HepG2 (cell line): ENCODE results near the gene TMEM131. TPM values are rescaled to one million over a fixed set of nuclear protein-coding genes. Genes with fewer than 3 reads are reported as not detected.

Experiments used
- ATAC-seq: fragments of 200-7000 bp; cut with Tn5 transposase; 3 replicates; pipeline ENCODE4 v1.9.1; 2020; ENCODE audit warnings: mild to moderate bottlenecking, moderate library complexity
- BruUV-seq: library from RNA; stranded (reverse); fragments of 400-500 nt; replicated peaks from 2 replicates; lab custom pipeline; 2021; lab: Mats Ljungman, UMichigan
- CTCF ChIA-PET: fragments of 300-600 bp; formaldehyde crosslinking; extraction: SDS; loops from one replicate; lab custom pipeline; 2021; ENCODE audit warnings: low total read pairs, inconsistent platforms, low intra/inter-chr PET ratio; lab: Yijun Ruan, JAX
- POLR2A ChIA-PET: fragments of 350-600 bp; sonication (Branson Sonifier 250); formaldehyde crosslinking; loops from one replicate; lab custom pipeline; 2020; ENCODE audit warnings: antibody characterized with exemption, inconsistent platforms; lab: Yijun Ruan, JAX
- DNase-seq: peaks from one replicate; pipeline ENCODE4 v3.0.0-alpha.2; 2015; ENCODE audit warnings: low spot score
- FAIRE-seq: peaks from 3 replicates; lab custom pipeline; 2011; peaks lifted over from hg19 to GRCh38; lab: Jason Lieb, UNC
- H2AFZ ChIP-seq: one replicate; pipeline ENCODE4 v1.6.1; 2011; ENCODE audit warnings: low read length, inconsistent platforms
- H3K27ac ChIP-seq: fragments of 300-600 bp; 3 replicates; pipeline ENCODE4 v1.8.0; 2011; ENCODE audit warnings: mixed run types, mild to moderate bottlenecking, mixed read lengths, low read length, inconsistent platforms; ENCODE audit not compliant: insufficient read depth; ENCODE audit errors: extremely low read length
- H3K27me3 ChIP-seq, 2 experiments: fragments of 200-600 bp in 1 of 2; 2 replicates in 1 of 2; 3 replicates in 1 of 2; pipeline versions ENCODE4 v1.6.0 to v1.8.0; 2011; ENCODE audit warnings: low read length in 2 of 2, mild to moderate bottlenecking in 2 of 2, moderate library complexity in 2 of 2, inconsistent platforms in 1 of 2; ENCODE audit not compliant: insufficient read depth in 2 of 2, control insufficient read depth in 1 of 2
- H3K36me3 ChIP-seq, 2 experiments: fragments of 200-600 bp in 1 of 2; replicated peaks in 1 of 2; 2 replicates in 1 of 2; 3 replicates in 1 of 2; pipeline versions ENCODE4 v1.5.1 to v1.8.0; 2011; ENCODE audit warnings: low read length in 2 of 2, inconsistent platforms in 1 of 2; ENCODE audit not compliant: insufficient read depth in 2 of 2, control insufficient read depth in 1 of 2
- H3K4me1 ChIP-seq: 2 replicates; pipeline ENCODE4 v1.5.1; 2012; ENCODE audit warnings: low read length, inconsistent platforms; ENCODE audit not compliant: insufficient read depth
- H3K4me2 ChIP-seq: 2 replicates; pipeline ENCODE4 v1.6.0; 2011; ENCODE audit warnings: low read depth, low read length, inconsistent platforms
- H3K4me3 ChIP-seq, 3 experiments: fragments of 200-600 bp in 1 of 3; sonication (generic), shearing (Covaris generic) in 1 of 3; replicated peaks in 1 of 3; 2 replicates each; pipeline ENCODE4 v1.5.1; 2011 to 2016; ENCODE audit warnings: low read length in 3 of 3, inconsistent platforms in 2 of 3, low read depth in 2 of 3, mild to moderate bottlenecking in 2 of 3, control low read depth in 1 of 3, mixed read lengths in 1 of 3; ENCODE audit not compliant: insufficient read depth in 1 of 3
- H3K79me2 ChIP-seq: one replicate; pipeline ENCODE4 v1.6.1; 2011; ENCODE audit warnings: low read length, inconsistent platforms; ENCODE audit not compliant: insufficient read depth
- H3K9ac ChIP-seq: 2 replicates; pipeline ENCODE4 v1.6.0; 2011; ENCODE audit warnings: mild to moderate bottlenecking, low read depth, low read length, inconsistent platforms; ENCODE audit not compliant: insufficient read depth
- H3K9me3 ChIP-seq: 2 replicates; pipeline ENCODE4 v1.5.1; 2012; ENCODE audit warnings: mild to moderate bottlenecking, low read length
- H4K20me1 ChIP-seq: 2 replicates; pipeline ENCODE4 v1.6.0; 2011; ENCODE audit warnings: inconsistent platforms, mild to moderate bottlenecking, low read length, moderate library complexity; ENCODE audit not compliant: insufficient read depth
- ATF3 ChIP-seq: sonication (generic); formaldehyde crosslinking; IDR thresholded peaks from 2 replicates; pipeline ENCODE4 v1.4.0; 2020; ENCODE audit warnings: missing genetic modification reagents
- DZIP1 ChIP-seq: sonication (generic); formaldehyde crosslinking; IDR thresholded peaks from 2 replicates; pipeline ENCODE4 v1.5.0; 2020; ENCODE audit warnings: mild to moderate bottlenecking, missing genetic modification reagents
- EEA1 ChIP-seq: sonication (generic); formaldehyde crosslinking; IDR thresholded peaks from 2 replicates; pipeline ENCODE4 v1.5.1; 2020; ENCODE audit warnings: mild to moderate bottlenecking, missing genetic modification reagents, borderline replicate concordance
- EP300 ChIP-seq, 3 experiments: sonication (generic) in 1 of 3; formaldehyde crosslinking in 1 of 3; IDR thresholded peaks; 2 replicates each; pipeline versions ENCODE4 v1.5.1 to v1.6.1; 2011 to 2020; ENCODE audit warnings: low read depth in 2 of 3, low read length in 2 of 3, borderline replicate concordance in 1 of 3, improper control_type of control experiment in 1 of 3, mild to moderate bottlenecking in 1 of 3, missing genetic modification reagents in 1 of 3, moderate library complexity in 1 of 3
- FOSL2 ChIP-seq: sonication (generic); formaldehyde crosslinking; IDR thresholded peaks from 2 replicates; pipeline ENCODE4 v1.4.0; 2020; ENCODE audit warnings: missing genetic modification reagents
- GFI1 ChIP-seq: sonication (generic); formaldehyde crosslinking; IDR thresholded peaks from 2 replicates; pipeline ENCODE4 v1.5.0; 2020; ENCODE audit warnings: missing genetic modification reagents, mild to moderate bottlenecking, borderline replicate concordance
- HNRNPK ChIP-seq: fragments of 200-400 bp; formaldehyde crosslinking; IDR thresholded peaks from 2 replicates; pipeline ENCODE4 v1.6.1; 2018; ENCODE audit warnings: low read length, low read depth, moderate library complexity, mild to moderate bottlenecking; ENCODE audit not compliant: poor library complexity, severe bottlenecking
- MAFF ChIP-seq: IDR thresholded peaks from 2 replicates; pipeline ENCODE4 v1.6.1; 2011; ENCODE audit warnings: low read depth, low read length, improper control_type of control experiment
- MAFK ChIP-seq, 2 experiments: IDR thresholded peaks in 1 of 2; conservative IDR thresholded peaks in 1 of 2; 2 replicates each; pipeline ENCODE4 v1.6.1; 2011; ENCODE audit warnings: improper control_type of control experiment in 2 of 2, low read length in 2 of 2
- SP140L ChIP-seq: sonication (generic); formaldehyde crosslinking; IDR thresholded peaks from 2 replicates; pipeline ENCODE4 v1.4.0; 2020; ENCODE audit warnings: missing genetic modification reagents, borderline replicate concordance
- ZNF34 ChIP-seq: sonication (generic); formaldehyde crosslinking; IDR thresholded peaks from 2 replicates; pipeline ENCODE4 v1.4.0; 2020; ENCODE audit warnings: mild to moderate bottlenecking, missing genetic modification reagents, borderline replicate concordance
- ZNF614 ChIP-seq: IDR thresholded peaks from 2 replicates; pipeline ENCODE4 v1.6.1; 2018; ENCODE audit warnings: missing biosample characterization, missing genetic modification reagents, inconsistent platforms, borderline replicate concordance
- WGBS: methylation state at CpG from one replicate; pipeline ENCODE4 v1.1.6; 2017; ENCODE audit warnings: low lambda C conversion rate; 5-methylcytosine and 5-hydroxymethylcytosine counted together
- in situ Hi-C: cut with HindIII; loops from 2 replicates; pipeline ENCODE4 v1.10.0; 2017; ENCODE audit warnings: low pct_unique_long_range_greater_than_20kb; ENCODE audit not compliant: extremely low pct_ligation_motif_present
- intact Hi-C: fragments of 100-400 bp; cut with micrococcal nuclease; formaldehyde crosslinking; loops from one replicate; pipeline ENCODE4 v1.10.0; 2022; ENCODE audit not compliant: unreplicated experiment
- polyA plus RNA-seq, 8 experiments: library from polyadenylated mRNA; depleted of rRNA in 3 of 8; stranded (reverse) in 7 of 8; unstranded in 1 of 8; fragments of >200 nt; fragmentation: Illumina TruSeq in 4 of 8; extraction: Trizol in 4 of 8; gene quantifications; 2 replicates each; pipeline versions ENCODE4 v1.2.1 to v1.2.3, GENCODE V29; 2011 to 2016; ENCODE audit warnings: low read depth in 4 of 8, missing spikeins in 1 of 8, mixed read lengths in 1 of 8; ENCODE audit not compliant: insufficient read depth in 1 of 8
- total RNA-seq, 5 experiments: library from RNA; depleted of rRNA; stranded (reverse); fragments of >200 nt; fragmentation: Illumina TruSeq; extraction: Trizol; gene quantifications; 2 replicates each; pipeline ENCODE4 v1.2.3, GENCODE V29; 2016; ENCODE audit warnings: low read depth in 1 of 5

The TMEM131 gene
- total and polyA plus RNA-seq, 2 of the 13 experiments (the other 11 are each of a cell fraction or from before 2014, with no cell fraction given): 17.9 to 19.5 TPM

- 85% methylated on average over 6 of the region's 6 CpGs for WGBS
- FAIRE-seq: no peak
- Histone ChIP-seq H3K9ac (no peak overlapping the region), H4K20me1 (no peaks in the 10 kb centered on the region), H3K4me2 (no peak overlapping the region), H3K27me3 (no peaks in the 10 kb centered on the region), H3K79me2 (no peaks in the 10 kb centered on the region), H2AFZ (no peak overlapping the region), H3K4me3 (no peak overlapping the region), H3K36me3 (no peaks in the 10 kb centered on the region), H3K9me3 (peaks cover 9% of the 10 kb centered on the region), H3K4me1 (peaks cover 57% of the 10 kb centered on the region), H3K27ac (peak overlapping the region; percentile 50)
- in situ Hi-C loops (no loop called here), intact Hi-C loops (no loop called here)
- DNase-seq: no peak
- no TSS peak for BruUV-seq
- CTCF ChIA-PET: no interaction called here
- ATAC-seq: no peak; the same call in 2 of the 3 replicates
- TF ChIP-seq ZNF34 (CRISPR knock-in tag) (0 out of 2 replicates have a peak, but pooled peaks have one; percentile 47), GFI1 (CRISPR knock-in tag) (0 out of 2 replicates have a peak, but pooled peaks have one; percentile 31), MAFK (conservative IDR thresholded peaks at IDR 0.05 in 1 of 2, IDR thresholded peaks at IDR 0.05 in 1 of 2; ENCODE audit: low read length in 2 of 2) (peak; percentile 52 to 61; a peak in 2 of 4 replicates), MAFF (0 out of 2 replicates have a peak, but pooled peaks have one; percentile 28), ATF3 (CRISPR knock-in tag) (no peak)
- POLR2A ChIA-PET: no interaction called here
Observed at GRCh38 chr2:97869722-97870346, 125.9 kb downstream of the TMEM131 start.

- intact Hi-C loops: no loop called here
- TF ChIP-seq EEA1 (CRISPR knock-in tag): no peak
- 0 out of 2 replicates have a peak, but pooled peaks have one; percentile 36 for TF ChIP-seq ZNF614
- TF ChIP-seq DZIP1 (CRISPR knock-in tag): no peak
- TF ChIP-seq HNRNPK: no peak
- TF ChIP-seq SP140L (CRISPR knock-in tag): no peak
- TF ChIP-seq FOSL2 (CRISPR knock-in tag): peak; percentile 97
- peak in 1 of 2 experiments; percentile 67; a peak in 2 of 4 replicates for TF ChIP-seq EP300 (IDR thresholded peaks at IDR 0.05; ENCODE audit: low read depth in 2 of 2, low read length in 2 of 2)
- peak; percentile 57; the same call in 1 of the 2 replicates for TF ChIP-seq EP300 (CRISPR knock-in tag; IDR thresholded peaks at IDR 0.05; ENCODE audit: borderline replicate concordance)
Observed at GRCh38 chr2:97868986-97869721, 126.6 kb downstream of the TMEM131 start.

More at GRCh38 chr2:97868986-97869721, 126.6 kb downstream of the TMEM131 start:
- in situ Hi-C loops: no loop called here
- Histone ChIP-seq H3K4me3 (no peak overlapping the region), H3K9ac (no peak overlapping the region), H3K9me3 (peaks cover 9% of the 10 kb centered on the region), H3K27me3 (no peaks in the 10 kb centered on the region), H3K36me3 (no peaks in the 10 kb centered on the region), H3K27ac (peak overlapping the region; percentile 50), H2AFZ (no peak overlapping the region), H3K4me2 (no peak overlapping the region), H3K79me2 (no peaks in the 10 kb centered on the region), H3K4me1 (peaks cover 50% of the 10 kb centered on the region), H4K20me1 (no peaks in the 10 kb centered on the region)
- 71% methylated on average over 5 of the region's 5 CpGs for WGBS
- CTCF ChIA-PET: no interaction called here
- DNase-seq (peak; percentile 87), ATAC-seq (peak; percentile 86), FAIRE-seq (peak; percentile 43)
- BruUV-seq: no TSS peak
- POLR2A ChIA-PET: no interaction called here
